H7 (cell line): ENCODE data around the gene SEPTIN12. TPM values are rescaled to one million over a fixed set of nuclear protein-coding genes. Genes with fewer than 3 reads are reported as not detected.

Experiments
- DNase-seq: peaks from one replicate; pipeline ENCODE4 v3.0.0; 2012
- H3K27me3 ChIP-seq: 2 replicates; pipeline ENCODE4 v1.6.0; 2011; ENCODE audit warnings: mild to moderate bottlenecking, low read length; ENCODE audit not compliant: control insufficient read depth, insufficient read depth
- H3K36me3 ChIP-seq: replicated peaks from 2 replicates; pipeline ENCODE4 v1.5.1; 2011; ENCODE audit warnings: low read length; ENCODE audit not compliant: control insufficient read depth, insufficient read depth
- H3K4me3 ChIP-seq: 2 replicates; pipeline ENCODE4 v1.5.1; 2011; ENCODE audit warnings: low read depth, mild to moderate bottlenecking, control low read depth, low read length, moderate library complexity; ENCODE audit not compliant: insufficient read depth
- total RNA-seq: library from RNA; depleted of rRNA; stranded (reverse); fragments of >200 nt; shearing (Covaris generic); gene quantifications from 2 replicates; pipeline ENCODE4 v1.2.3, GENCODE V29; 2014

SEPTIN12 gene
- total RNA-seq, 1 experiment from 2014 or later, result not detected

- no peak for DNase-seq
- Histone ChIP-seq H3K4me3 (no peak overlapping the region), H3K36me3 (peaks cover 29% of the 10 kb centered on the region), H3K27me3 (no peaks in the 10 kb centered on the region)
These were observed 24.4 kb downstream of the SEPTIN12 start for GRCh38 chr16:4763791-4764190.

- DNase-seq, result no peak
- H3K4me3 ChIP-seq, result no peak overlapping the region
- peaks cover 31% of the 10 kb centered on the region for H3K36me3 ChIP-seq
- no peaks in the 10 kb centered on the region for H3K27me3 ChIP-seq
These were observed 25.9 kb downstream of the SEPTIN12 start for GRCh38 chr16:4762205-4762604.

GRCh38 chr16:4760221-4760910 is 27.8 kb downstream of the SEPTIN12 start:
- H3K36me3 ChIP-seq, result peaks cover 34% of the 10 kb centered on the region
- no peak overlapping the region for H3K4me3 ChIP-seq
- DNase-seq, result no peak
- no peaks in the 10 kb centered on the region for H3K27me3 ChIP-seq

- no peaks in the 10 kb centered on the region for H3K27me3 ChIP-seq
- DNase-seq, result no peak
- H3K4me3 ChIP-seq, result no peak overlapping the region
- H3K36me3 ChIP-seq, result peaks cover 31% of the 10 kb centered on the region
These were observed 32.5 kb downstream of the SEPTIN12 start for GRCh38 chr16:4755687-4756086.

- peaks cover 25% of the 10 kb centered on the region for H3K36me3 ChIP-seq
These were observed 33.3 kb downstream of the SEPTIN12 start for GRCh38 chr16:4754865-4755264.

GRCh38 chr16:4753227-4753626 is 34.9 kb downstream of the SEPTIN12 start:
- Histone ChIP-seq H3K27me3 (no peaks in the 10 kb centered on the region), H3K4me3 (no peak overlapping the region), H3K36me3 (peaks cover 19% of the 10 kb centered on the region)
- no peak for DNase-seq

More at GRCh38 chr16:4754865-4755264, 33.3 kb downstream of the SEPTIN12 start:
- no peak overlapping the region for H3K4me3 ChIP-seq
- no peak for DNase-seq
- no peaks in the 10 kb centered on the region for H3K27me3 ChIP-seq

GRCh38 chr16:4752351-4753100 is 35.6 kb downstream of the SEPTIN12 start:
- peak; percentile 46 for DNase-seq
- peaks cover 19% of the 10 kb centered on the region for H3K36me3 ChIP-seq
- no peaks in the 10 kb centered on the region for H3K27me3 ChIP-seq
- no peak overlapping the region for H3K4me3 ChIP-seq

GRCh38 chr16:4750896-4751295 is 37.2 kb downstream of the SEPTIN12 start:
- no peak for DNase-seq
- peaks cover 19% of the 10 kb centered on the region for H3K36me3 ChIP-seq
- H3K27me3 ChIP-seq, result no peaks in the 10 kb centered on the region
- no peak overlapping the region for H3K4me3 ChIP-seq

GRCh38 chr16:4749700-4750257 is 38.4 kb downstream of the SEPTIN12 start:
- H3K27me3 ChIP-seq, result no peaks in the 10 kb centered on the region
- no peak overlapping the region for H3K4me3 ChIP-seq
- H3K36me3 ChIP-seq, result peaks cover 14% of the 10 kb centered on the region
- DNase-seq, result no peak

GRCh38 chr16:4748682-4749411 is 39.3 kb downstream of the SEPTIN12 start:
- Histone ChIP-seq H3K4me3 (no peak overlapping the region), H3K27me3 (no peaks in the 10 kb centered on the region), H3K36me3 (peaks cover 13% of the 10 kb centered on the region)
- no peak for DNase-seq

- H3K4me3 ChIP-seq, result no peak overlapping the region
- peaks cover 10% of the 10 kb centered on the region for H3K36me3 ChIP-seq
- H3K27me3 ChIP-seq, result no peaks in the 10 kb centered on the region
- DNase-seq, result no peak
These were observed 40.1 kb downstream of the SEPTIN12 start for GRCh38 chr16:4747906-4748681.

- peaks cover 7% of the 10 kb centered on the region for H3K36me3 ChIP-seq
- DNase-seq, result peak; percentile 66
- H3K4me3 ChIP-seq, result no peak overlapping the region
- H3K27me3 ChIP-seq, result no peaks in the 10 kb centered on the region
These were observed 41.1 kb downstream of the SEPTIN12 start for GRCh38 chr16:4746991-4747574.

GRCh38 chr16:4746215-4746614 is 41.9 kb downstream of the SEPTIN12 start:
- H3K36me3 ChIP-seq, result peaks cover 3% of the 10 kb centered on the region
- no peaks in the 10 kb centered on the region for H3K27me3 ChIP-seq
- DNase-seq, result no peak
- no peak overlapping the region for H3K4me3 ChIP-seq

- no peaks in the 10 kb centered on the region for H3K36me3 ChIP-seq
- no peaks in the 10 kb centered on the region for H3K27me3 ChIP-seq
- no peak overlapping the region for H3K4me3 ChIP-seq
- peak; percentile 78 for DNase-seq
These were observed 42.9 kb downstream of the SEPTIN12 start for GRCh38 chr16:4745274-4745569.
